Measurements from ENCODE around the gene SEMA3F. TPM values are rescaled to one million over a fixed set of nuclear protein-coding genes. Genes with fewer than 3 reads are reported as not detected.

SEMA3F gene
- total RNA-seq, 2 donors from 2014 or later = 14.7 to 24.0 TPM

GRCh38 chr3:50211930-50212329, 56.8 kb downstream of the SEMA3F start:
- H3K27me3 ChIP-seq = no peaks in the 10 kb centered on the region
- H3K9me3 ChIP-seq = no peaks in the 10 kb centered on the region
- H3K4me1 ChIP-seq = no peaks in the 10 kb centered on the region
- no peak overlapping the region for H3K9ac ChIP-seq (ENCODE audit: low read depth in 2 of 2, low read length in 2 of 2)
- DNase-seq = no peak
- no peak for TF ChIP-seq CTCF (IDR thresholded peaks at IDR 0.05)
- no peak overlapping the region for H3K27ac ChIP-seq
- intact Hi-C loops (cut with DNase I) = no loop called here
- H3K4me3 ChIP-seq = no peak overlapping the region
- H3K36me3 ChIP-seq = no peaks in the 10 kb centered on the region

GRCh38 chr3:50212502-50212901, 57.4 kb downstream of the SEMA3F start:
- no peaks in the 10 kb centered on the region for H3K4me1 ChIP-seq
- H3K9me3 ChIP-seq = no peaks in the 10 kb centered on the region
- no peak for DNase-seq
- H3K36me3 ChIP-seq = no peaks in the 10 kb centered on the region
- no peaks in the 10 kb centered on the region for H3K27me3 ChIP-seq
- no peak overlapping the region for H3K9ac ChIP-seq (ENCODE audit: low read depth in 2 of 2, low read length in 2 of 2)
- intact Hi-C loops (cut with DNase I) = no loop called here
- H3K27ac ChIP-seq = no peak overlapping the region
- H3K4me3 ChIP-seq = no peak overlapping the region
- no peak for TF ChIP-seq CTCF (IDR thresholded peaks at IDR 0.05)

- no peak for DNase-seq
- intact Hi-C loops (cut with DNase I) = no loop called here
- Histone ChIP-seq H3K36me3 (no peaks in the 10 kb centered on the region), H3K4me1 (no peaks in the 10 kb centered on the region), H3K9me3 (no peaks in the 10 kb centered on the region), H3K27me3 (no peaks in the 10 kb centered on the region), H3K27ac (no peak overlapping the region), H3K4me3 (no peak overlapping the region), H3K9ac (ENCODE audit: low read depth in 2 of 2, low read length in 2 of 2) (no peak overlapping the region)
- no peak for TF ChIP-seq CTCF (IDR thresholded peaks at IDR 0.05)
These were observed 57.8 kb downstream of the SEMA3F start for GRCh38 chr3:50212971-50213370.

- Histone ChIP-seq H3K4me1 (no peaks in the 10 kb centered on the region), H3K9ac (ENCODE audit: low read depth in 2 of 2, low read length in 2 of 2) (no peak overlapping the region), H3K9me3 (no peaks in the 10 kb centered on the region), H3K36me3 (no peaks in the 10 kb centered on the region), H3K4me3 (no peak overlapping the region), H3K27ac (no peak overlapping the region), H3K27me3 (no peaks in the 10 kb centered on the region)
- TF ChIP-seq CTCF (IDR thresholded peaks at IDR 0.05) = no peak
- intact Hi-C loops (cut with DNase I) = no loop called here
- no peak for DNase-seq
These were observed 58.2 kb downstream of the SEMA3F start for GRCh38 chr3:50213373-50213772.

GRCh38 chr3:50214824-50215223, 59.7 kb downstream of the SEMA3F start:
- H3K36me3 ChIP-seq = no peaks in the 10 kb centered on the region
- H3K9me3 ChIP-seq = no peaks in the 10 kb centered on the region
- TF ChIP-seq CTCF (IDR thresholded peaks at IDR 0.05) = no peak
- no peak overlapping the region for H3K27ac ChIP-seq
- DNase-seq = no peak
- no peaks in the 10 kb centered on the region for H3K4me1 ChIP-seq
- intact Hi-C loops (cut with DNase I) = no loop called here
- H3K9ac ChIP-seq (ENCODE audit: low read depth in 2 of 2, low read length in 2 of 2) = no peak overlapping the region
- H3K4me3 ChIP-seq = no peak overlapping the region
- no peaks in the 10 kb centered on the region for H3K27me3 ChIP-seq

GRCh38 chr3:50215529-50215928, 60.4 kb downstream of the SEMA3F start:
- intact Hi-C loops (cut with DNase I) = no loop called here
- H3K4me3 ChIP-seq = no peak overlapping the region
- no peak overlapping the region for H3K9ac ChIP-seq (ENCODE audit: low read depth in 2 of 2, low read length in 2 of 2)
- H3K9me3 ChIP-seq = no peaks in the 10 kb centered on the region
- H3K36me3 ChIP-seq = no peaks in the 10 kb centered on the region
- no peak overlapping the region for H3K27ac ChIP-seq
- no peak for DNase-seq
- H3K4me1 ChIP-seq = no peaks in the 10 kb centered on the region
- H3K27me3 ChIP-seq = no peaks in the 10 kb centered on the region
- no peak for TF ChIP-seq CTCF (IDR thresholded peaks at IDR 0.05)
